ENCODE measurements around the gene G0S2.

- TF ChIP-seq, protein P1, sequence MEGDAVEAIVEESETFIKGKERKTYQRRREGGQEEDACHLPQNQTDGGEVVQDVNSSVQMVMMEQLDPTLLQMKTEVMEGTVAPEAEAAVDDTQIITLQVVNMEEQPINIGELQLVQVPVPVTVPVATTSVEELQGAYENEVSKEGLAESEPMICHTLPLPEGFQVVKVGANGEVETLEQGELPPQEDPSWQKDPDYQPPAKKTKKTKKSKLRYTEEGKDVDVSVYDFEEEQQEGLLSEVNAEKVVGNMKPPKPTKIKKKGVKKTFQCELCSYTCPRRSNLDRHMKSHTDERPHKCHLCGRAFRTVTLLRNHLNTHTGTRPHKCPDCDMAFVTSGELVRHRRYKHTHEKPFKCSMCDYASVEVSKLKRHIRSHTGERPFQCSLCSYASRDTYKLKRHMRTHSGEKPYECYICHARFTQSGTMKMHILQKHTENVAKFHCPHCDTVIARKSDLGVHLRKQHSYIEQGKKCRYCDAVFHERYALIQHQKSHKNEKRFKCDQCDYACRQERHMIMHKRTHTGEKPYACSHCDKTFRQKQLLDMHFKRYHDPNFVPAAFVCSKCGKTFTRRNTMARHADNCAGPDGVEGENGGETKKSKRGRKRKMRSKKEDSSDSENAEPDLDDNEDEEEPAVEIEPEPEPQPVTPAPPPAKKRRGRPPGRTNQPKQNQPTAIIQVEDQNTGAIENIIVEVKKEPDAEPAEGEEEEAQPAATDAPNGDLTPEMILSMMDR (IDR thresholded peaks at IDR 0.05) = no peak
- TF ChIP-seq POLR2AphosphoS5 (IDR thresholded peaks at IDR 0.05) (no peak), POLR2A (IDR thresholded peaks at IDR 0.05) (no peak)
Observed at GRCh38 chr1:209647156-209647555, 28.1 kb upstream of the G0S2 start.

Data from gastroesophageal sphincter (tissue), 3 donors.